Measurements from ENCODE around the gene RPS23. TPM values are rescaled to one million over a fixed set of nuclear protein-coding genes. Genes with fewer than 3 reads are reported as not detected.

Gene RPS23
- total and polyA plus RNA-seq, 12 donors: 927 to 3,427 (median 1,119) TPM

- Histone ChIP-seq H3K4me1 (no peaks in the 10 kb centered on the region), H3K9me3 (peaks cover 0 to 28% (median 14%) of the 10 kb centered on the region in 11 donors), H3K27me3 (no peaks in the 10 kb centered on the region), H3K27ac (no peak overlapping the region), H3K4me3 (no peak overlapping the region), H3K36me3 (no peaks in the 10 kb centered on the region)
- intact Hi-C loops (cut with DNase I): no loop called here
- DNase-seq (no peak), ATAC-seq (no peak)
- 95 to 98% methylated on average over 2 of the region's 2 CpGs for WGBS, 2 donors
- TF ChIP-seq CTCF (IDR thresholded peaks at IDR 0.05): no peak
Observed at GRCh38 chr5:82244151-82244550, 34.0 kb downstream of the RPS23 start.

- Histone ChIP-seq H3K27ac (no peak overlapping the region), H3K36me3 (no peaks in the 10 kb centered on the region), H3K27me3 (no peaks in the 10 kb centered on the region), H3K4me3 (no peak overlapping the region), H3K4me1 (peaks cover 0 to 15% (median 0%) of the 10 kb centered on the region in 9 donors), H3K9me3 (no peaks in the 10 kb centered on the region)
- TF ChIP-seq CTCF (IDR thresholded peaks at IDR 0.05): no peak
- ATAC-seq (no peak), DNase-seq (no peak)
- WGBS, 2 donors: 61 to 63% methylated on average over 5 of the region's 5 CpGs
- intact Hi-C loops (cut with DNase I): no loop called here
Observed at GRCh38 chr5:82234885-82235284, 43.3 kb downstream of the RPS23 start.

- no peaks in the 10 kb centered on the region for H3K36me3 ChIP-seq
- no peak overlapping the region for H3K27ac ChIP-seq
- no peaks in the 10 kb centered on the region for H3K9me3 ChIP-seq
- intact Hi-C loops (cut with DNase I): loop anchor here in 8 of 10 donors (1.0 to 10.0 kb wide), 6 partner anchors 351 to 801 kb away; no protein-coding TSS in a partner anchor
- H3K4me1 ChIP-seq: no peaks in the 10 kb centered on the region
- 27 to 28% methylated on average over 7 of the region's 7 CpGs for WGBS, 2 donors
- no peak overlapping the region for H3K4me3 ChIP-seq
- DNase-seq: peak; percentile 14 to 48
- peak; percentile 57 to 84 (median 74) for ATAC-seq
- no peaks in the 10 kb centered on the region for H3K27me3 ChIP-seq
- peak; percentile 65 to 88 (median 87) for TF ChIP-seq CTCF (IDR thresholded peaks at IDR 0.05)
Observed at GRCh38 chr5:82225525-82226172, 52.5 kb downstream of the RPS23 start.

Data from heart right ventricle (tissue), 16 donors.